BLaER1 treated with 17β-estradiol and CSF1 and Interleukin-3, amounts not matched to agents 10 nM and 100 nM (cell line): ENCODE data around the gene YWHAQ.

Source experiments
- H3K27ac ChIP-seq, 11 experiments: shearing (Covaris generic); formaldehyde crosslinking; 2 replicates each; pipeline ENCODE4 v1.8.1; 2022
- H3K27me3 ChIP-seq, 11 experiments: shearing (Covaris generic); formaldehyde crosslinking; 2 replicates each; pipeline ENCODE4 v1.8.1; 2022
- H3K36me3 ChIP-seq, 11 experiments: shearing (Covaris generic); formaldehyde crosslinking; 2 replicates each; pipeline ENCODE4 v1.8.1; 2022
- H3K4me1 ChIP-seq, 10 experiments: shearing (Covaris generic); formaldehyde crosslinking; 2 replicates each; pipeline ENCODE4 v1.8.1; 2022
- H3K4me2 ChIP-seq, 11 experiments: shearing (Covaris generic); formaldehyde crosslinking; 2 replicates each; pipeline ENCODE4 v1.8.1; 2022
- H3K4me3 ChIP-seq, 10 experiments: shearing (Covaris generic); formaldehyde crosslinking; 2 replicates each; pipeline ENCODE4 v1.8.1; 2022
- H3K9ac ChIP-seq, 11 experiments: shearing (Covaris generic); formaldehyde crosslinking; 2 replicates each; pipeline ENCODE4 v1.8.1; 2022
- H3K9me3 ChIP-seq, 11 experiments: shearing (Covaris generic); formaldehyde crosslinking; replicated peaks in 1 of 11; 2 replicates each; pipeline ENCODE4 v1.8.1; 2022
- H4K20me1 ChIP-seq, 11 experiments: shearing (Covaris generic); formaldehyde crosslinking; 2 replicates each; pipeline ENCODE4 v1.8.1; 2022
- Cebpa-rat ChIP-seq, 11 experiments: shearing (Covaris generic); IDR thresholded peaks; 2 replicates each; pipeline ENCODE4 v1.8.1; 2022

YWHAQ gene

GRCh38 chr2:9570182-9571060, 60.4 kb downstream of the YWHAQ start:
- Histone ChIP-seq H3K27me3 (no peaks in the 10 kb centered on the region), H4K20me1 (no peaks in the 10 kb centered on the region), H3K27ac (no peak overlapping the region), H3K4me2 (peak overlapping the region in 2 of 11 experiments; percentile 12 to 34; a peak in 2 of 22 replicates), H3K9ac (0 out of 22 replicates have a peak overlapping the region, but pooled peaks of 1 of the 11 experiments have one; percentile 21), H3K4me3 (no peak overlapping the region), H3K36me3 (peaks cover 0 to 3% (median 0%) of the 10 kb centered on the region in 11 experiments; a peak in 1 of 22 replicates), H3K9me3 (no peaks in the 10 kb centered on the region), H3K4me1 (peaks cover 16 to 46% (median 22%) of the 10 kb centered on the region in 10 experiments)
- TF ChIP-seq Cebpa-rat (IDR thresholded peaks at IDR 0.05): no peak

GRCh38 chr2:9565436-9566153, 65.2 kb downstream of the YWHAQ start:
- H3K27ac ChIP-seq: peak overlapping the region in 2 of 11 experiments; percentile 38 to 62; a peak in 3 of 22 replicates
- H4K20me1 ChIP-seq: no peaks in the 10 kb centered on the region
- peaks cover 0 to 23% (median 14%) of the 10 kb centered on the region in 10 experiments; a peak in 16 of 20 replicates for H3K4me1 ChIP-seq
- peak overlapping the region in 3 of 11 experiments; percentile 25 to 63 (median 39); a peak in 5 of 22 replicates for H3K4me2 ChIP-seq
- no peak overlapping the region for H3K9ac ChIP-seq
- no peak overlapping the region for H3K4me3 ChIP-seq
- no peak for TF ChIP-seq Cebpa-rat (IDR thresholded peaks at IDR 0.05)
- peaks cover 0 to 6% (median 0%) of the 10 kb centered on the region in 11 experiments; a peak in 2 of 22 replicates for H3K36me3 ChIP-seq
- H3K27me3 ChIP-seq: no peaks in the 10 kb centered on the region
- H3K9me3 ChIP-seq: no peaks in the 10 kb centered on the region

GRCh38 chr2:9560628-9561027, 70.2 kb downstream of the YWHAQ start:
- peaks cover 18 to 41% (median 32%) of the 10 kb centered on the region in 10 experiments for H3K4me1 ChIP-seq
- H3K27me3 ChIP-seq: no peaks in the 10 kb centered on the region
- H3K36me3 ChIP-seq: peaks cover 0 to 12% (median 4%) of the 10 kb centered on the region in 11 experiments; a peak in 6 of 22 replicates
- H4K20me1 ChIP-seq: no peaks in the 10 kb centered on the region
- no peak overlapping the region for H3K27ac ChIP-seq
- TF ChIP-seq Cebpa-rat (IDR thresholded peaks at IDR 0.05): no peak
- H3K9ac ChIP-seq: no peak overlapping the region
- no peaks in the 10 kb centered on the region for H3K9me3 ChIP-seq
- H3K4me3 ChIP-seq: no peak overlapping the region
- no peak overlapping the region for H3K4me2 ChIP-seq

- Histone ChIP-seq H3K27ac (peak overlapping the region in 1 of 11 experiments; percentile 7; a peak in 2 of 22 replicates), H3K4me2 (peak overlapping the region in 6 of 11 experiments; percentile 6 to 90 (median 60); a peak in 9 of 22 replicates)
- no peak for TF ChIP-seq Cebpa-rat (IDR thresholded peaks at IDR 0.05)
Measured at GRCh38 chr2:9558948-9559381, 71.8 kb downstream of the YWHAQ start.

GRCh38 chr2:9556121-9556743, 74.6 kb downstream of the YWHAQ start:
- H3K36me3 ChIP-seq: peaks cover 0 to 21% (median 11%) of the 10 kb centered on the region in 11 experiments; a peak in 9 of 22 replicates
- no peaks in the 10 kb centered on the region for H3K9me3 ChIP-seq
- peak overlapping the region; percentile 91 to 99 (median 97) for H3K9ac ChIP-seq
- H3K27me3 ChIP-seq: no peaks in the 10 kb centered on the region
- H3K4me3 ChIP-seq: peak overlapping the region; percentile 72 to 95 (median 85)
- TF ChIP-seq Cebpa-rat (IDR thresholded peaks at IDR 0.05): no peak
- peak overlapping the region; percentile 75 to 94 (median 90) for H3K4me2 ChIP-seq
- H4K20me1 ChIP-seq: peaks cover 0 to 28% (median 0%) of the 10 kb centered on the region in 11 experiments; a peak in 2 of 22 replicates
- H3K27ac ChIP-seq: peak overlapping the region; percentile 94 to 99 (median 98)
- peaks cover 38 to 62% (median 47%) of the 10 kb centered on the region in 10 experiments for H3K4me1 ChIP-seq

More at GRCh38 chr2:9558948-9559381, 71.8 kb downstream of the YWHAQ start:
- H3K4me1 ChIP-seq: peaks cover 20 to 35% (median 31%) of the 10 kb centered on the region in 10 experiments
- peaks cover 0 to 7% (median 0%) of the 10 kb centered on the region in 11 experiments; a peak in 1 of 22 replicates for H4K20me1 ChIP-seq
- H3K27me3 ChIP-seq: no peaks in the 10 kb centered on the region
- H3K4me3 ChIP-seq: no peak overlapping the region
- H3K9ac ChIP-seq: no peak overlapping the region
- no peaks in the 10 kb centered on the region for H3K9me3 ChIP-seq
- H3K36me3 ChIP-seq: peaks cover 0 to 12% (median 4%) of the 10 kb centered on the region in 11 experiments; a peak in 7 of 22 replicates

GRCh38 chr2:9555297-9556120, 75.3 kb downstream of the YWHAQ start, which contains the start of gene ADAM17:
Gene ADAM17, minus strand, starts transcription at chr2:9555830. Its CDS starts 225 bp downstream, at chr2:9555605.
- Histone ChIP-seq H3K36me3 (peaks cover 0 to 27% (median 10%) of the 10 kb centered on the region in 11 experiments; a peak in 9 of 22 replicates), H3K4me3 (peak within 1 kb of the TSS; percentile 72 to 95 (median 85)), H3K4me1 (peaks cover 45 to 70% (median 54%) of the 10 kb centered on the region in 10 experiments), H3K27ac (peak within 1 kb of the TSS; percentile 94 to 99 (median 98)), H3K4me2 (peak within 1 kb of the TSS; percentile 82 to 98 (median 92)), H3K9ac (peak within 1 kb of the TSS; percentile 91 to 99 (median 97)), H3K9me3 (no peaks in the 10 kb centered on the region), H3K27me3 (no peaks in the 10 kb centered on the region), H4K20me1 (peaks cover 0 to 35% (median 0%) of the 10 kb centered on the region in 11 experiments; a peak in 2 of 22 replicates)
- no peak for TF ChIP-seq Cebpa-rat (IDR thresholded peaks at IDR 0.05)

GRCh38 chr2:9554921-9555296, 75.9 kb downstream of the YWHAQ start:
- peak overlapping the region; percentile 72 to 95 (median 85) for H3K4me3 ChIP-seq
- no peaks in the 10 kb centered on the region for H3K9me3 ChIP-seq
- H3K4me1 ChIP-seq: peaks cover 51 to 76% (median 60%) of the 10 kb centered on the region in 10 experiments
- peaks cover 0 to 41% (median 0%) of the 10 kb centered on the region in 11 experiments; a peak in 2 of 22 replicates for H4K20me1 ChIP-seq
- no peaks in the 10 kb centered on the region for H3K27me3 ChIP-seq
- H3K27ac ChIP-seq: peak overlapping the region; percentile 94 to 99 (median 98)
- TF ChIP-seq Cebpa-rat (IDR thresholded peaks at IDR 0.05): no peak
- peak overlapping the region; percentile 73 to 98 (median 92) for H3K4me2 ChIP-seq
- peak overlapping the region; percentile 91 to 99 (median 97) for H3K9ac ChIP-seq
- peaks cover 0 to 33% (median 10%) of the 10 kb centered on the region in 11 experiments; a peak in 9 of 22 replicates for H3K36me3 ChIP-seq
